ENCODE results near the gene NMNAT2.

GRCh38 chr1:183432548-183432875 lies 14.3 kb upstream of the NMNAT2 start:
- TF ChIP-seq, protein P1, sequence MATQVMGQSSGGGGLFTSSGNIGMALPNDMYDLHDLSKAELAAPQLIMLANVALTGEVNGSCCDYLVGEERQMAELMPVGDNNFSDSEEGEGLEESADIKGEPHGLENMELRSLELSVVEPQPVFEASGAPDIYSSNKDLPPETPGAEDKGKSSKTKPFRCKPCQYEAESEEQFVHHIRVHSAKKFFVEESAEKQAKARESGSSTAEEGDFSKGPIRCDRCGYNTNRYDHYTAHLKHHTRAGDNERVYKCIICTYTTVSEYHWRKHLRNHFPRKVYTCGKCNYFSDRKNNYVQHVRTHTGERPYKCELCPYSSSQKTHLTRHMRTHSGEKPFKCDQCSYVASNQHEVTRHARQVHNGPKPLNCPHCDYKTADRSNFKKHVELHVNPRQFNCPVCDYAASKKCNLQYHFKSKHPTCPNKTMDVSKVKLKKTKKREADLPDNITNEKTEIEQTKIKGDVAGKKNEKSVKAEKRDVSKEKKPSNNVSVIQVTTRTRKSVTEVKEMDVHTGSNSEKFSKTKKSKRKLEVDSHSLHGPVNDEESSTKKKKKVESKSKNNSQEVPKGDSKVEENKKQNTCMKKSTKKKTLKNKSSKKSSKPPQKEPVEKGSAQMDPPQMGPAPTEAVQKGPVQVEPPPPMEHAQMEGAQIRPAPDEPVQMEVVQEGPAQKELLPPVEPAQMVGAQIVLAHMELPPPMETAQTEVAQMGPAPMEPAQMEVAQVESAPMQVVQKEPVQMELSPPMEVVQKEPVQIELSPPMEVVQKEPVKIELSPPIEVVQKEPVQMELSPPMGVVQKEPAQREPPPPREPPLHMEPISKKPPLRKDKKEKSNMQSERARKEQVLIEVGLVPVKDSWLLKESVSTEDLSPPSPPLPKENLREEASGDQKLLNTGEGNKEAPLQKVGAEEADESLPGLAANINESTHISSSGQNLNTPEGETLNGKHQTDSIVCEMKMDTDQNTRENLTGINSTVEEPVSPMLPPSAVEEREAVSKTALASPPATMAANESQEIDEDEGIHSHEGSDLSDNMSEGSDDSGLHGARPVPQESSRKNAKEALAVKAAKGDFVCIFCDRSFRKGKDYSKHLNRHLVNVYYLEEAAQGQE (IDR thresholded peaks at IDR 0.05; ENCODE audit: borderline replicate concordance): no peak
- TF ChIP-seq CTCF (IDR thresholded peaks at IDR 0.05; ENCODE audit: poor library complexity, severe bottlenecking) (no peak), POLR2AphosphoS5 (IDR thresholded peaks at IDR 0.05) (no peak), TAF1 (IDR thresholded peaks at IDR 0.05; ENCODE audit: low read depth) (no peak), MXI1 (conservative IDR thresholded peaks at IDR 0.05; ENCODE audit: poor library complexity, severe bottlenecking) (no peak)
